IMR-90 (cell line): Measurements from ENCODE around the gene SPATA31D3. TPM values are rescaled to one million over a fixed set of nuclear protein-coding genes. Genes with fewer than 3 reads are reported as not detected.
"Not testable (repeated sequence)": the region's sequence is repeated elsewhere in the genome, so short reads cannot be mapped to it uniquely, and the experiment has no call there.

Experiments
- ATAC-seq: fragments of 200-7000 bp; cut with Tn5 transposase; 2 replicates; pipeline ENCODE4 v1.9.1; 2020; ENCODE audit warnings: low read depth, mild to moderate bottlenecking, moderate library complexity
- BruUV-seq: library from RNA; stranded (reverse); fragments of 400-500 nt; replicated peaks from 2 replicates; lab custom pipeline; 2021; lab: Mats Ljungman, UMichigan
- CTCF ChIA-PET: fragments of 300-600 bp; formaldehyde crosslinking; extraction: SDS; loops from one replicate; lab custom pipeline; 2021; ENCODE audit warnings: antibody characterized with exemption; lab: Yijun Ruan, JAX
- POLR2A ChIA-PET: fragments of 300-600 bp; sonication (Branson Sonifier 250); formaldehyde crosslinking; loops from one replicate; lab custom pipeline; 2022; ENCODE audit warnings: antibody characterized with exemption; ENCODE audit not compliant: unreplicated experiment; lab: Charles Lee
- DNase-seq: peaks from one replicate; pipeline ENCODE4 v3.0.0; 2013
- H2AFZ ChIP-seq: replicated peaks from 2 replicates; pipeline ENCODE3; 2013; ENCODE audit warnings: low read length, mild to moderate bottlenecking; ENCODE audit not compliant: poor library complexity
- H2AK5ac ChIP-seq: 2 replicates; pipeline ENCODE4 v1.6.1; 2013; ENCODE audit warnings: low read depth, low read length, inconsistent platforms
- H2AK9ac ChIP-seq: replicated peaks from 2 replicates; pipeline ENCODE3; 2013; ENCODE audit warnings: mild to moderate bottlenecking, low read depth, low read length, moderate library complexity; ENCODE audit not compliant: poor library complexity
- H2BK120ac ChIP-seq: 2 replicates; pipeline ENCODE4 v1.6.1; 2013; ENCODE audit warnings: low read depth, low read length, inconsistent platforms
- H2BK15ac ChIP-seq: 3 replicates; pipeline ENCODE4 v1.6.1; 2013; ENCODE audit warnings: low read depth, low read length, inconsistent platforms
- H2BK20ac ChIP-seq: 2 replicates; pipeline ENCODE4 v1.6.1; 2013; ENCODE audit warnings: low read depth, mild to moderate bottlenecking, inconsistent platforms, low read length, moderate library complexity
- H2BK5ac ChIP-seq: 2 replicates; pipeline ENCODE4 v1.6.1; 2013; ENCODE audit warnings: mild to moderate bottlenecking, low read depth, low read length, inconsistent platforms; ENCODE audit not compliant: poor library complexity, severe bottlenecking
- H3K14ac ChIP-seq: replicated peaks from 2 replicates; pipeline ENCODE4 v1.6.1; 2013; ENCODE audit warnings: low read depth, low read length, inconsistent platforms
- H3K18ac ChIP-seq: 2 replicates; pipeline ENCODE4 v1.6.1; 2013; ENCODE audit warnings: low read depth, low read length, control low read depth
- H3K23ac ChIP-seq: 2 replicates; pipeline ENCODE4 v1.6.1; 2013; ENCODE audit warnings: low read depth, low read length, inconsistent platforms
- H3K27ac ChIP-seq: 2 replicates; pipeline ENCODE4 v1.5.1; 2013; ENCODE audit warnings: mild to moderate bottlenecking, control low read depth, low read length; ENCODE audit not compliant: insufficient read depth
- H3K27me3 ChIP-seq: 2 replicates; pipeline ENCODE4 v1.6.1; 2013; ENCODE audit warnings: low read length; ENCODE audit not compliant: control insufficient read depth, insufficient read depth
- H3K36me3 ChIP-seq: 2 replicates; pipeline ENCODE4 v1.6.1; 2013; ENCODE audit warnings: low read length, mixed read lengths; ENCODE audit not compliant: control insufficient read depth, insufficient read depth
- H3K4ac ChIP-seq: 2 replicates; pipeline ENCODE4 v1.6.1; 2013; ENCODE audit warnings: low read depth, low read length, inconsistent platforms
- H3K4me1 ChIP-seq: 2 replicates; pipeline ENCODE4 v1.6.1; 2013; ENCODE audit warnings: low read length, mixed read lengths; ENCODE audit not compliant: control insufficient read depth, insufficient read depth
- H3K4me2 ChIP-seq: 2 replicates; pipeline ENCODE4 v1.6.1; 2013; ENCODE audit warnings: low read depth, mild to moderate bottlenecking, control low read depth, low read length, moderate library complexity
- H3K4me3 ChIP-seq: 2 replicates; pipeline ENCODE4 v1.5.1; 2013; ENCODE audit warnings: low read depth, mild to moderate bottlenecking, control low read depth, low read length, moderate library complexity; ENCODE audit not compliant: insufficient read depth
- H3K56ac ChIP-seq: 2 replicates; pipeline ENCODE4 v1.6.1; 2013; ENCODE audit warnings: low read length, inconsistent platforms; ENCODE audit not compliant: insufficient read depth; ENCODE audit errors: extremely low read depth
- H3K79me1 ChIP-seq, 2 experiments: 2 replicates each; pipeline ENCODE4 v1.6.1; 2013; ENCODE audit warnings: low read length in 2 of 2, inconsistent platforms in 1 of 2, low read depth in 1 of 2
- H3K9ac ChIP-seq: 2 replicates; pipeline ENCODE4 v1.6.1; 2013; ENCODE audit warnings: low read depth, low read length, control low read depth
- H3K9me1 ChIP-seq: 2 replicates; pipeline ENCODE4 v1.6.1; 2013; ENCODE audit warnings: low read length, inconsistent platforms; ENCODE audit not compliant: insufficient read depth
- H3K9me3 ChIP-seq: 2 replicates; pipeline ENCODE4 v1.6.1; 2013; ENCODE audit warnings: low read length; ENCODE audit not compliant: control insufficient read depth, insufficient read depth
- H4K20me1 ChIP-seq: 2 replicates; pipeline ENCODE4 v1.6.1; 2013; ENCODE audit warnings: low read length, inconsistent platforms; ENCODE audit not compliant: insufficient read depth
- H4K5ac ChIP-seq: 2 replicates; pipeline ENCODE4 v1.6.1; 2013; ENCODE audit warnings: mild to moderate bottlenecking, low read depth, low read length, control low read depth
- H4K8ac ChIP-seq, 2 experiments: 2 replicates each; pipeline ENCODE4 v1.6.1; 2013; ENCODE audit warnings: low read depth in 2 of 2, low read length in 2 of 2, control low read depth in 1 of 2, inconsistent platforms in 1 of 2
- H4K91ac ChIP-seq: 2 replicates; pipeline ENCODE4 v1.6.1; 2013; ENCODE audit warnings: low read depth, low read length, inconsistent platforms; ENCODE audit not compliant: insufficient read depth
- WGBS, 2 experiments: methylation state at CpG; one replicate each; pipeline versions ENCODE4 v1.1.5 to v1.1.7; 2013; ENCODE audit warnings: missing lambda C conversion rate in 2 of 2; ENCODE audit not compliant: insufficient read length in 1 of 2; ENCODE audit errors: extremely low coverage in 2 of 2; 5-methylcytosine and 5-hydroxymethylcytosine counted together
- dilution Hi-C: fragments of 300-500 bp; cut with HindIII; formaldehyde crosslinking; loops from one replicate; pipeline ENCODE4 v1.14.3; 2018; ENCODE audit warnings: low sequenced_read_pairs; ENCODE audit not compliant: unreplicated experiment
- in situ Hi-C: fragments of 300-500 bp; cut with MboI; formaldehyde crosslinking; loops from 3 replicates; pipeline ENCODE4 v1.14.3; 2019; ENCODE audit warnings: low sequenced_read_pairs, inconsistent platforms, mixed read lengths
- intact Hi-C: fragments of 100-400 bp; cut with micrococcal nuclease; formaldehyde crosslinking; loops from 2 replicates; pipeline ENCODE4 v1.10.0; 2022
- polyA plus RNA-seq, 3 experiments: library from polyadenylated mRNA; depleted of rRNA; stranded (reverse); fragments of >200 nt; gene quantifications; 2 replicates each; pipeline ENCODE4 v1.2.3, GENCODE V29; 2012; ENCODE audit warnings: low replicate concordance in 1 of 3
- total RNA-seq: library from RNA; depleted of rRNA; stranded (reverse); fragments of >200 nt; gene quantifications from 2 replicates; pipeline ENCODE4 v1.2.3, GENCODE V29; 2012

The SPATA31D3 gene
- total and polyA plus RNA-seq, 2 of the 4 experiments (the other 2 are of a cell fraction), result not detected

DNA sequence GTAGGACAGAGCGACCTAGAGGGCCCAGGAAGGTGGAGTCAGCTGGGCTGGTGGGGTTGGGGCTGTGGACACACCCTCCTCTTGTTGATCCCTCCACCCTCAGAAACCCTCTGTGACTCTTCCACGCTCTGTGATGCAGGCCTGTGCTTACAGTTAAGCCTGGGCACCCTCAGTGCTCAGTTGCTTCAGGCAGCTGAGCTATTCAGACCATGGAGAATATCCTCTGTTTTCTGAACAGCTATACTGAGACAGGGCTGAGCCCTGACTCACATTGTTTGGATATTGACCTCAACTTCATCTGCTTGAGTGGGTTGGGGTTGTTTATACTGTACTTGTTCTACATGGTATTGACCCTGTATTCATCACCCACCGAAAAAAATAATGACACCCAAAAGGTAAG lies 15.0 kb upstream of the SPATA31D3 start, which contains the start of gene SPATA31D4:
TSS of gene SPATA31D4 (plus strand) at position 124 of the 400 bp plus-strand sequence. CDS start at position 210, 86 bp downstream.
- H3K36me3 ChIP-seq, H3K79me1 ChIP-seq, H3K4ac ChIP-seq, H2AK5ac ChIP-seq, H3K4me3 ChIP-seq, H2BK5ac ChIP-seq, DNase-seq, in situ Hi-C loops, H3K9me3 ChIP-seq, H4K5ac ChIP-seq, H2AFZ ChIP-seq, H3K27me3 ChIP-seq, POLR2A ChIA-PET, BruUV-seq, H4K8ac ChIP-seq, H2BK15ac ChIP-seq, H3K23ac ChIP-seq, H3K9ac ChIP-seq, H3K4me2 ChIP-seq, H2BK120ac ChIP-seq, H3K27ac ChIP-seq, intact Hi-C loops, H3K56ac ChIP-seq, H4K91ac ChIP-seq, H4K20me1 ChIP-seq, H3K18ac ChIP-seq, H3K4me1 ChIP-seq, CTCF ChIA-PET, H2AK9ac ChIP-seq, H2BK20ac ChIP-seq, H3K14ac ChIP-seq, dilution Hi-C loops, H3K9me1 ChIP-seq: not testable (repeated sequence)
- WGBS, 2 experiments, result no CpG with 5 or more reads among the region's 3 CpGs
- peak; percentile 82 for ATAC-seq

DNA sequence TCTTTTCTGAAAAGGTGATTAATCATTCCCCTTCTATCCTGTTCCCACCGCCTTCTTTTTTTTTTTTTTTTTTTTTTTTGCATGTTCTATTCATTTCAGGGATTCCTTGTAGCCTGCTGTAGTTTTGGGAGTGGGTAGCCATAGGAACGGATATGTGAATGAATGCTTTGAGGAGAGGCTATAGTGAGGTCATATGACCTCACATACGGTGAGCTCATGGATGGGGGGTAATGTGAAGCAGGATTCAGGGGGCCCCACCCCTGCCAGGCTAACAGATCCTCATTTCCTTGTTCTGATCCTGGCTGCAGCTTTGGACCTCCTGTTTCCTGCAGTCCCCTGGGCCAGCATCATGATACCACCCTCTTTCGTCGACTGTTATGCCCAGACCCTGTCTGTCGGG lies 13.2 kb upstream of the SPATA31D3 start:
- H4K8ac ChIP-seq, H3K23ac ChIP-seq, H3K14ac ChIP-seq, H3K36me3 ChIP-seq, H2BK15ac ChIP-seq, ATAC-seq, H3K9me1 ChIP-seq, H4K91ac ChIP-seq, H3K18ac ChIP-seq, CTCF ChIA-PET, H3K4me1 ChIP-seq, H4K20me1 ChIP-seq, H2BK20ac ChIP-seq, H3K56ac ChIP-seq, intact Hi-C loops, in situ Hi-C loops, H3K27me3 ChIP-seq, H2BK120ac ChIP-seq, dilution Hi-C loops, H2AK5ac ChIP-seq, H3K4me3 ChIP-seq, H4K5ac ChIP-seq, H3K9me3 ChIP-seq, H3K4ac ChIP-seq, DNase-seq, H3K4me2 ChIP-seq, POLR2A ChIA-PET, H3K79me1 ChIP-seq, H3K27ac ChIP-seq, H2AFZ ChIP-seq, BruUV-seq, H2BK5ac ChIP-seq, H3K9ac ChIP-seq, H2AK9ac ChIP-seq: not testable (repeated sequence)
- WGBS, 2 experiments, result no CpG with 5 or more reads among the region's 6 CpGs
